ENCODE results near the gene CFAP299. TPM values are rescaled to one million over a fixed set of nuclear protein-coding genes. Genes with fewer than 3 reads are reported as not detected.

The CFAP299 gene
- total and polyA plus RNA-seq, 2 donors (not counting 1 experiment from before 2014, with no cell fraction given), result not detected

GRCh38 chr4:80839792-80840191, 504.3 kb downstream of the CFAP299 start:
- Mint-ChIP-seq H3K4me3 (no peak overlapping the region), H3K27me3 (no peaks in the 10 kb centered on the region), H3K27ac (no peak overlapping the region), H3K9me3 (ENCODE audit: insufficient read depth) (no peaks in the 10 kb centered on the region), H3K4me1 (no peaks in the 10 kb centered on the region)
- no peaks in the 10 kb centered on the region for H4K20me1 ChIP-seq (ENCODE audit: control insufficient read depth, insufficient read depth, low read length, poor library complexity, severe bottlenecking)
- peaks cover 0 to 2% (median 0%) of the 10 kb centered on the region in 3 donors for H3K9me3 ChIP-seq (ENCODE audit: control extremely low read depth in 1 of 3, control insufficient read depth in 2 of 3, insufficient read depth in 1 of 3, low read length in 2 of 3)
- intact Hi-C loops (cut with micrococcal nuclease), result no loop called here
- DNase-seq (no peak), ATAC-seq (ENCODE audit: low read depth) (no peak)
- no peak overlapping the region for H2AFZ ChIP-seq (ENCODE audit: insufficient read depth, low read depth, low read length, poor library complexity, severe bottlenecking)
- H3K4me3 ChIP-seq (ENCODE audit: control extremely low read depth in 1 of 5, extremely low read depth in 1 of 5, insufficient read depth in 1 of 5, low read depth in 2 of 5, low read length in 4 of 5), result no peak overlapping the region
- ChIA-PET CTCF (no interaction called here), POLR2A (no interaction called here)
- no peak for TF ChIP-seq CTCF (IDR thresholded peaks at IDR 0.05)
- no peaks in the 10 kb centered on the region for H3K27me3 ChIP-seq (replicated peaks in 1 of 4; ENCODE audit: control extremely low read depth in 1 of 4, control insufficient read depth in 3 of 4, insufficient read depth in 4 of 4, low read length in 3 of 4)
- no peaks in the 10 kb centered on the region for H3K36me3 ChIP-seq (replicated peaks in 1 of 2; ENCODE audit: control extremely low read depth in 1 of 2, control insufficient read depth in 1 of 2, extremely low read depth in 1 of 2, insufficient read depth in 2 of 2, low read length in 1 of 2)
- no peak overlapping the region for H3K4me2 ChIP-seq (replicated peaks; ENCODE audit: low read depth, low read length, poor library complexity, severe bottlenecking)
- H3K27ac ChIP-seq (ENCODE audit: low read length in 2 of 2), result no peak overlapping the region
- no peak overlapping the region for H3K9ac ChIP-seq (ENCODE audit: low read length)
- H3K79me2 ChIP-seq (ENCODE audit: control insufficient read depth, insufficient read depth, low read length), result no peaks in the 10 kb centered on the region
- no peaks in the 10 kb centered on the region for H3K4me1 ChIP-seq (ENCODE audit: control insufficient read depth in 2 of 2, insufficient read depth in 2 of 2, low read length in 2 of 2)

- TF ChIP-seq EZH2 (IDR thresholded peaks at IDR 0.05; ENCODE audit: borderline replicate concordance, insufficient read depth, low read depth, low read length, poor library complexity, severe bottlenecking) (no peak), CTCF (IDR thresholded peaks at IDR 0.05) (no peak)
- CTCF ChIA-PET, result no interaction called here
These were observed 504.9 kb downstream of the CFAP299 start for GRCh38 chr4:80840396-80840795.

More at GRCh38 chr4:80840396-80840795, 504.9 kb downstream of the CFAP299 start:
- no peak overlapping the region for H3K27ac Mint-ChIP-seq
- H3K4me1 ChIP-seq (ENCODE audit: control insufficient read depth in 2 of 2, insufficient read depth in 2 of 2, low read length in 2 of 2), result no peaks in the 10 kb centered on the region
- H3K27me3 Mint-ChIP-seq, result no peaks in the 10 kb centered on the region
- POLR2A ChIA-PET, result no interaction called here
- H3K27ac ChIP-seq (ENCODE audit: low read length in 2 of 2), result no peak overlapping the region
- H3K36me3 ChIP-seq (replicated peaks in 1 of 2; ENCODE audit: control extremely low read depth in 1 of 2, control insufficient read depth in 1 of 2, extremely low read depth in 1 of 2, insufficient read depth in 2 of 2, low read length in 1 of 2), result no peaks in the 10 kb centered on the region
- H3K4me3 Mint-ChIP-seq, result no peak overlapping the region
- no peaks in the 10 kb centered on the region for H3K27me3 ChIP-seq (replicated peaks in 1 of 4; ENCODE audit: control extremely low read depth in 1 of 4, control insufficient read depth in 3 of 4, insufficient read depth in 4 of 4, low read length in 3 of 4)
- H4K20me1 ChIP-seq (ENCODE audit: control insufficient read depth, insufficient read depth, low read length, poor library complexity, severe bottlenecking), result no peaks in the 10 kb centered on the region
- H3K79me2 ChIP-seq (ENCODE audit: control insufficient read depth, insufficient read depth, low read length), result no peaks in the 10 kb centered on the region
- no CpG with 5 or more reads among the region's 1 CpG for whole genome bisulfite sequencing (ENCODE audit: insufficient coverage)
- no peaks in the 10 kb centered on the region for H3K4me1 Mint-ChIP-seq
- intact Hi-C loops (cut with micrococcal nuclease), result no loop called here
- no peak for DNase-seq
- H3K9me3 Mint-ChIP-seq (ENCODE audit: insufficient read depth), result no peaks in the 10 kb centered on the region
- H3K9me3 ChIP-seq (ENCODE audit: control extremely low read depth in 1 of 3, control insufficient read depth in 2 of 3, insufficient read depth in 1 of 3, low read length in 2 of 3), result peaks cover 0 to 3% (median 2%) of the 10 kb centered on the region in 3 donors
- H3K9ac ChIP-seq (ENCODE audit: low read length), result no peak overlapping the region
- H3K4me2 ChIP-seq (replicated peaks; ENCODE audit: low read depth, low read length, poor library complexity, severe bottlenecking), result no peak overlapping the region
- no peak overlapping the region for H3K4me3 ChIP-seq (ENCODE audit: control extremely low read depth in 1 of 5, extremely low read depth in 1 of 5, insufficient read depth in 1 of 5, low read depth in 2 of 5, low read length in 4 of 5)
- H2AFZ ChIP-seq (ENCODE audit: insufficient read depth, low read depth, low read length, poor library complexity, severe bottlenecking), result no peak overlapping the region
- ATAC-seq (ENCODE audit: low read depth), result no peak
